GM23338 (cell line): Measurements from ENCODE around the gene INO80. TPM values are rescaled to one million over a fixed set of nuclear protein-coding genes. Genes with fewer than 3 reads are reported as not detected.

Experiments
- ATAC-seq: fragments of 200-7000 bp; cut with Tn5 transposase; 3 replicates; pipeline ENCODE4 v1.9.1; 2020
- DNase-seq: peaks from one replicate; pipeline ENCODE4 v3.0.0-alpha.2; 2015; ENCODE audit warnings: low spot score
- H2AFZ ChIP-seq: fragments of 200-600 bp; sonication (generic); 2 replicates; pipeline ENCODE4 v1.8.0; 2016; ENCODE audit warnings: antibody characterized with exemption, mild to moderate bottlenecking, moderate library complexity
- H3F3A ChIP-seq: fragments of 200-600 bp; sonication (generic); replicated peaks from 2 replicates; pipeline ENCODE4 v1.8.0; 2017; ENCODE audit warnings: antibody characterized with exemption, mixed run types, low read depth
- H3K27ac ChIP-seq: fragments of 200-600 bp; sonication (generic); 2 replicates; pipeline ENCODE4 v1.6.1; 2016; ENCODE audit warnings: low read depth
- H3K27me3 ChIP-seq: fragments of 200-600 bp; sonication (generic); 2 replicates; pipeline ENCODE4 v1.8.0; 2016; ENCODE audit warnings: mild to moderate bottlenecking, mixed run types, moderate library complexity; ENCODE audit not compliant: insufficient read depth
- H3K36me3 ChIP-seq: fragments of 200-600 bp; sonication (generic); 2 replicates; pipeline ENCODE4 v1.8.0; 2016; ENCODE audit warnings: mild to moderate bottlenecking; ENCODE audit not compliant: insufficient read depth
- H3K4me1 ChIP-seq: fragments of 200-600 bp; sonication (generic); 2 replicates; pipeline ENCODE4 v1.8.0; 2016; ENCODE audit warnings: mild to moderate bottlenecking, moderate library complexity; ENCODE audit not compliant: insufficient read depth
- H3K4me2 ChIP-seq: fragments of 200-600 bp; sonication (generic); 2 replicates; pipeline ENCODE4 v1.7.1; 2017; ENCODE audit warnings: mixed run types
- H3K4me3 ChIP-seq: fragments of 200-600 bp; sonication (generic); 2 replicates; pipeline ENCODE4 v1.6.1; 2016; ENCODE audit warnings: mixed run types
- H3K79me2 ChIP-seq: fragments of 200-600 bp; sonication (generic); replicated peaks from 2 replicates; pipeline ENCODE4 v1.8.0; 2017; ENCODE audit warnings: mild to moderate bottlenecking; ENCODE audit not compliant: insufficient read depth
- H3K9me2 ChIP-seq: fragments of 200-600 bp; sonication (generic); 2 replicates; pipeline ENCODE4 v1.8.0; 2017; ENCODE audit not compliant: insufficient read depth
- H4K20me1 ChIP-seq: fragments of 200-600 bp; sonication (generic); replicated peaks from 2 replicates; pipeline ENCODE4 v1.8.0; 2017; ENCODE audit warnings: mild to moderate bottlenecking; ENCODE audit not compliant: insufficient read depth
- H3K27ac Mint-ChIP-seq: 2 replicates; pipeline ENCODE4 v1.8.0; 2020; ENCODE audit warnings: inconsistent platforms, mild to moderate bottlenecking, moderate library complexity, mixed read lengths
- H3K27me3 Mint-ChIP-seq: 3 replicates; pipeline ENCODE4 v1.8.0; 2022; ENCODE audit warnings: low read depth, mild to moderate bottlenecking, moderate library complexity, mixed read lengths, inconsistent platforms; ENCODE audit not compliant: insufficient read depth, poor library complexity
- H3K36me3 Mint-ChIP-seq: 3 replicates; pipeline ENCODE4 v1.8.0; 2021; ENCODE audit warnings: low read depth, mild to moderate bottlenecking, inconsistent platforms, moderate library complexity, mixed read lengths
- H3K4me1 Mint-ChIP-seq: 3 replicates; pipeline ENCODE4 v1.8.0; 2020; ENCODE audit warnings: mild to moderate bottlenecking, inconsistent platforms, mixed read lengths
- H3K4me3 Mint-ChIP-seq: 3 replicates; pipeline ENCODE4 v1.8.0; 2021; ENCODE audit warnings: moderate library complexity, mild to moderate bottlenecking, inconsistent platforms, mixed read lengths
- H3K9me3 Mint-ChIP-seq: 3 replicates; pipeline ENCODE4 v1.8.0; 2020; ENCODE audit warnings: moderate library complexity, mild to moderate bottlenecking, inconsistent platforms, mixed read lengths
- CREB1 ChIP-seq: fragments of 250-450 bp; sonication (Bioruptor Pico); IDR thresholded peaks from 2 replicates; pipeline ENCODE4 v1.5.0; 2020; ENCODE audit warnings: low read depth, mild to moderate bottlenecking, moderate library complexity
- CTCF ChIP-seq, 2 experiments: fragments of 200-600 bp in 1 of 2; sonication (generic) in 1 of 2; conservative IDR thresholded peaks; 2 replicates each; pipeline versions ENCODE4 v1.5.1 to v1.6.1; 2016 to 2017; ENCODE audit warnings: antibody characterized with exemption in 2 of 2, low read depth in 2 of 2, mild to moderate bottlenecking in 2 of 2, moderate library complexity in 1 of 2
- EZH2 ChIP-seq: fragments of 200-600 bp; sonication (generic); IDR thresholded peaks from one replicate; pipeline ENCODE4 v1.8.0; 2017; ENCODE audit warnings: antibody characterized with exemption, mild to moderate bottlenecking, low read depth; ENCODE audit not compliant: unreplicated experiment
- EZH2phosphoT487 ChIP-seq: fragments of 200-600 bp; sonication (generic); IDR thresholded peaks from one replicate; pipeline ENCODE4 v1.8.1; 2018; ENCODE audit warnings: antibody characterized with exemption; ENCODE audit not compliant: unreplicated experiment
- NANOG ChIP-seq: IDR thresholded peaks from 2 replicates; pipeline ENCODE4 v1.6.1; 2016; ENCODE audit warnings: antibody characterized with exemption, borderline replicate concordance
- POLR2AphosphoS5 ChIP-seq: IDR thresholded peaks from 2 replicates; pipeline ENCODE4 v1.6.1; 2016; ENCODE audit warnings: antibody characterized with exemption, low read depth
- STAT1 ChIP-seq: IDR thresholded peaks from one replicate; pipeline ENCODE4 v1.6.1; 2016; ENCODE audit warnings: antibody characterized with exemption; ENCODE audit not compliant: unreplicated experiment
- ZNF331 ChIP-seq: fragments of 250-450 bp; sonication (Bioruptor Pico); IDR thresholded peaks from 2 replicates; pipeline ENCODE4 v1.5.0; 2020; ENCODE audit warnings: low read depth, mild to moderate bottlenecking, moderate library complexity
- polyA plus RNA-seq: library from polyadenylated mRNA; unstranded; fragments of >200 nt; fragmentation: Nextera tagmentation; extraction: Ambion mirVana; gene quantifications from 2 replicates; pipeline ENCODE4 v1.2.1, GENCODE V29; 2016
- total RNA-seq: library from RNA; depleted of rRNA; stranded (reverse); fragments of >200 nt; shearing (Covaris generic); gene quantifications from 2 replicates; pipeline ENCODE4 v1.2.3, GENCODE V29; 2014
- TF ChIP-seq, protein P1 (sequence below): IDR thresholded peaks from 2 replicates; pipeline ENCODE4 v1.6.1; 2016; ENCODE audit warnings: antibody characterized with exemption
- TF ChIP-seq, protein P2 (sequence below): IDR thresholded peaks from one replicate; pipeline ENCODE4 v1.6.1; 2018; ENCODE audit warnings: antibody characterized with exemption; ENCODE audit not compliant: unreplicated experiment
- TF ChIP-seq, protein P3 (sequence below): fragments of 250-450 bp; sonication (Bioruptor Pico); IDR thresholded peaks from 2 replicates; pipeline ENCODE4 v1.5.0; 2020; ENCODE audit warnings: mild to moderate bottlenecking, moderate library complexity

Gene INO80
- total and polyA plus RNA-seq, 2 experiments from 2014 or later: 6.5 to 24.9 TPM

- peaks cover 29% of the 10 kb centered on the region; the same call in 2 of the 3 replicates for H3K36me3 Mint-ChIP-seq
- H3K79me2 ChIP-seq: no peaks in the 10 kb centered on the region
- H3K9me2 ChIP-seq: no peaks in the 10 kb centered on the region
- no peaks in the 10 kb centered on the region for H3K9me3 Mint-ChIP-seq
- H3F3A ChIP-seq: no peaks in the 10 kb centered on the region
- H3K4me2 ChIP-seq: no peak overlapping the region
- H3K27me3 ChIP-seq: no peaks in the 10 kb centered on the region
- no peak overlapping the region for H3K4me3 Mint-ChIP-seq
- H3K27ac ChIP-seq: no peak overlapping the region
- H3K4me3 ChIP-seq: no peak overlapping the region
- no peaks in the 10 kb centered on the region for H3K4me1 Mint-ChIP-seq
- peaks cover 12% of the 10 kb centered on the region; the same call in 1 of the 2 replicates for H4K20me1 ChIP-seq
- ATAC-seq (no peak), DNase-seq (no peak)
- H2AFZ ChIP-seq: no peak overlapping the region
- TF ChIP-seq, protein P1, sequence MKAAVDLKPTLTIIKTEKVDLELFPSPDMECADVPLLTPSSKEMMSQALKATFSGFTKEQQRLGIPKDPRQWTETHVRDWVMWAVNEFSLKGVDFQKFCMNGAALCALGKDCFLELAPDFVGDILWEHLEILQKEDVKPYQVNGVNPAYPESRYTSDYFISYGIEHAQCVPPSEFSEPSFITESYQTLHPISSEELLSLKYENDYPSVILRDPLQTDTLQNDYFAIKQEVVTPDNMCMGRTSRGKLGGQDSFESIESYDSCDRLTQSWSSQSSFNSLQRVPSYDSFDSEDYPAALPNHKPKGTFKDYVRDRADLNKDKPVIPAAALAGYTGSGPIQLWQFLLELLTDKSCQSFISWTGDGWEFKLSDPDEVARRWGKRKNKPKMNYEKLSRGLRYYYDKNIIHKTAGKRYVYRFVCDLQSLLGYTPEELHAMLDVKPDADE: no peak
- TF ChIP-seq NANOG: no peak
- TF ChIP-seq EZH2: no peak
- TF ChIP-seq CREB1 (CRISPR knock-in tag): no peak
- TF ChIP-seq, protein P2, sequence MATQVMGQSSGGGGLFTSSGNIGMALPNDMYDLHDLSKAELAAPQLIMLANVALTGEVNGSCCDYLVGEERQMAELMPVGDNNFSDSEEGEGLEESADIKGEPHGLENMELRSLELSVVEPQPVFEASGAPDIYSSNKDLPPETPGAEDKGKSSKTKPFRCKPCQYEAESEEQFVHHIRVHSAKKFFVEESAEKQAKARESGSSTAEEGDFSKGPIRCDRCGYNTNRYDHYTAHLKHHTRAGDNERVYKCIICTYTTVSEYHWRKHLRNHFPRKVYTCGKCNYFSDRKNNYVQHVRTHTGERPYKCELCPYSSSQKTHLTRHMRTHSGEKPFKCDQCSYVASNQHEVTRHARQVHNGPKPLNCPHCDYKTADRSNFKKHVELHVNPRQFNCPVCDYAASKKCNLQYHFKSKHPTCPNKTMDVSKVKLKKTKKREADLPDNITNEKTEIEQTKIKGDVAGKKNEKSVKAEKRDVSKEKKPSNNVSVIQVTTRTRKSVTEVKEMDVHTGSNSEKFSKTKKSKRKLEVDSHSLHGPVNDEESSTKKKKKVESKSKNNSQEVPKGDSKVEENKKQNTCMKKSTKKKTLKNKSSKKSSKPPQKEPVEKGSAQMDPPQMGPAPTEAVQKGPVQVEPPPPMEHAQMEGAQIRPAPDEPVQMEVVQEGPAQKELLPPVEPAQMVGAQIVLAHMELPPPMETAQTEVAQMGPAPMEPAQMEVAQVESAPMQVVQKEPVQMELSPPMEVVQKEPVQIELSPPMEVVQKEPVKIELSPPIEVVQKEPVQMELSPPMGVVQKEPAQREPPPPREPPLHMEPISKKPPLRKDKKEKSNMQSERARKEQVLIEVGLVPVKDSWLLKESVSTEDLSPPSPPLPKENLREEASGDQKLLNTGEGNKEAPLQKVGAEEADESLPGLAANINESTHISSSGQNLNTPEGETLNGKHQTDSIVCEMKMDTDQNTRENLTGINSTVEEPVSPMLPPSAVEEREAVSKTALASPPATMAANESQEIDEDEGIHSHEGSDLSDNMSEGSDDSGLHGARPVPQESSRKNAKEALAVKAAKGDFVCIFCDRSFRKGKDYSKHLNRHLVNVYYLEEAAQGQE: no peak
- TF ChIP-seq EZH2phosphoT487: no peak
- no peak for TF ChIP-seq CTCF (conservative IDR thresholded peaks at IDR 0.05; ENCODE audit: low read depth in 2 of 2)
- no peak for TF ChIP-seq POLR2AphosphoS5
- TF ChIP-seq ZNF331 (CRISPR knock-in tag): no peak
- TF ChIP-seq STAT1: no peak
- TF ChIP-seq, protein P3, sequence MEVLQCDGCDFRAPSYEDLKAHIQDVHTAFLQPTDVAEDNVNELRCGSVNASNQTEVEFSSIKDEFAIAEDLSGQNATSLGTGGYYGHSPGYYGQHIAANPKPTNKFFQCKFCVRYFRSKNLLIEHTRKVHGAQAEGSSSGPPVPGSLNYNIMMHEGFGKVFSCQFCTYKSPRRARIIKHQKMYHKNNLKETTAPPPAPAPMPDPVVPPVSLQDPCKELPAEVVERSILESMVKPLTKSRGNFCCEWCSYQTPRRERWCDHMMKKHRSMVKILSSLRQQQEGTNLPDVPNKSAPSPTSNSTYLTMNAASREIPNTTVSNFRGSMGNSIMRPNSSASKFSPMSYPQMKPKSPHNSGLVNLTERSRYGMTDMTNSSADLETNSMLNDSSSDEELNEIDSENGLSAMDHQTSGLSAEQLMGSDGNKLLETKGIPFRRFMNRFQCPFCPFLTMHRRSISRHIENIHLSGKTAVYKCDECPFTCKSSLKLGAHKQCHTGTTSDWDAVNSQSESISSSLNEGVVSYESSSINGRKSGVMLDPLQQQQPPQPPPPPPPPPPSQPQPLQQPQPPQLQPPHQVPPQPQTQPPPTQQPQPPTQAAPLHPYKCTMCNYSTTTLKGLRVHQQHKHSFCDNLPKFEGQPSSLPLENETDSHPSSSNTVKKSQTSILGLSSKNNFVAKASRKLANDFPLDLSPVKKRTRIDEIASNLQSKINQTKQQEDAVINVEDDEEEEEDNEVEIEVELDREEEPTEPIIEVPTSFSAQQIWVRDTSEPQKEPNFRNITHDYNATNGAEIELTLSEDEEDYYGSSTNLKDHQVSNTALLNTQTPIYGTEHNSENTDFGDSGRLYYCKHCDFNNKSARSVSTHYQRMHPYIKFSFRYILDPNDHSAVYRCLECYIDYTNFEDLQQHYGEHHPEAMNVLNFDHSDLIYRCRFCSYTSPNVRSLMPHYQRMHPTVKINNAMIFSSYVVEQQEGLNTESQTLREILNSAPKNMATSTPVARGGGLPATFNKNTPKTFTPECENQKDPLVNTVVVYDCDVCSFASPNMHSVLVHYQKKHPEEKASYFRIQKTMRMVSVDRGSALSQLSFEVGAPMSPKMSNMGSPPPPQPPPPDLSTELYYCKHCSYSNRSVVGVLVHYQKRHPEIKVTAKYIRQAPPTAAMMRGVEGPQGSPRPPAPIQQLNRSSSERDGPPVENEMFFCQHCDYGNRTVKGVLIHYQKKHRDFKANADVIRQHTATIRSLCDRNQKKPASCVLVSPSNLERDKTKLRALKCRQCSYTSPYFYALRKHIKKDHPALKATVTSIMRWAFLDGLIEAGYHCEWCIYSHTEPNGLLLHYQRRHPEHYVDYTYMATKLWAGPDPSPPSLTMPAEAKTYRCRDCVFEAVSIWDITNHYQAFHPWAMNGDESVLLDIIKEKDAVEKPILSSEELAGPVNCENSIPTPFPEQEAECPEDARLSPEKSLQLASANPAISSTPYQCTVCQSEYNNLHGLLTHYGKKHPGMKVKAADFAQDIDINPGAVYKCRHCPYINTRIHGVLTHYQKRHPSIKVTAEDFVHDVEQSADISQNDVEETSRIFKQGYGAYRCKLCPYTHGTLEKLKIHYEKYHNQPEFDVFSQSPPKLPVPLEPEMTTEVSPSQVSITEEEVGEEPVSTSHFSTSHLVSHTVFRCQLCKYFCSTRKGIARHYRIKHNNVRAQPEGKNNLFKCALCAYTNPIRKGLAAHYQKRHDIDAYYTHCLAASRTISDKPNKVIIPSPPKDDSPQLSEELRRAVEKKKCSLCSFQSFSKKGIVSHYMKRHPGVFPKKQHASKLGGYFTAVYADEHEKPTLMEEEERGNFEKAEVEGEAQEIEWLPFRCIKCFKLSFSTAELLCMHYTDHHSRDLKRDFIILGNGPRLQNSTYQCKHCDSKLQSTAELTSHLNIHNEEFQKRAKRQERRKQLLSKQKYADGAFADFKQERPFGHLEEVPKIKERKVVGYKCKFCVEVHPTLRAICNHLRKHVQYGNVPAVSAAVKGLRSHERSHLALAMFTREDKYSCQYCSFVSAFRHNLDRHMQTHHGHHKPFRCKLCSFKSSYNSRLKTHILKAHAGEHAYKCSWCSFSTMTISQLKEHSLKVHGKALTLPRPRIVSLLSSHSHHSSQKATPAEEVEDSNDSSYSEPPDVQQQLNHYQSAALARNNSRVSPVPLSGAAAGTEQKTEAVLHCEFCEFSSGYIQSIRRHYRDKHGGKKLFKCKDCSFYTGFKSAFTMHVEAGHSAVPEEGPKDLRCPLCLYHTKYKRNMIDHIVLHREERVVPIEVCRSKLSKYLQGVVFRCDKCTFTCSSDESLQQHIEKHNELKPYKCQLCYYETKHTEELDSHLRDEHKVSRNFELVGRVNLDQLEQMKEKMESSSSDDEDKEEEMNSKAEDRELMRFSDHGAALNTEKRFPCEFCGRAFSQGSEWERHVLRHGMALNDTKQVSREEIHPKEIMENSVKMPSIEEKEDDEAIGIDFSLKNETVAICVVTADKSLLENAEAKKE (CRISPR knock-in tag): no peak
- no peak overlapping the region for H3K27ac Mint-ChIP-seq
- H3K27me3 Mint-ChIP-seq: peaks cover 2% of the 10 kb centered on the region
- peaks cover 15% of the 10 kb centered on the region for H3K36me3 ChIP-seq
- H3K4me1 ChIP-seq: no peaks in the 10 kb centered on the region; the same call in 1 of the 2 replicates
Observed at GRCh38 chr15:41013691-41014414, 102.2 kb downstream of the INO80 start.
